HCT116 (cell line): ENCODE data around the gene FRMD4A. TPM values are rescaled to one million over a fixed set of nuclear protein-coding genes. Genes with fewer than 3 reads are reported as not detected.

ENCODE experiments used
- ATAC-seq: fragments of 200-7000 bp; cut with Tn5 transposase; 2 replicates; pipeline ENCODE4 v1.9.1; 2020; ENCODE audit warnings: mild to moderate bottlenecking, moderate library complexity
- BruUV-seq: library from RNA; stranded (reverse); fragments of 400-500 nt; replicated peaks from 2 replicates; lab custom pipeline; 2021; lab: Mats Ljungman, UMichigan
- CTCF ChIA-PET: fragments of 300-600 bp; sonication (Branson Sonifier 250); formaldehyde crosslinking; loops from one replicate; lab custom pipeline; 2021; ENCODE audit warnings: antibody characterized with exemption; lab: Charles Lee
- POLR2A ChIA-PET: fragments of 300-600, 350-600 bp; sonication (Branson Sonifier 250); formaldehyde crosslinking; loops from one replicate; lab custom pipeline; 2021; ENCODE audit warnings: antibody characterized with exemption; lab: Charles Lee
- RAD21 ChIA-PET, 2 experiments: fragments of 300-600 bp; sonication (Branson Sonifier 250); formaldehyde crosslinking; loops; one replicate each; lab custom pipeline; 2023; ENCODE audit warnings: low total read pairs in 2 of 2; ENCODE audit not compliant: uncharacterized antibody in 2 of 2, unreplicated experiment in 2 of 2, low non-redundant PET in 1 of 2; lab: Charles Lee
- DNase-seq: peaks from one replicate; pipeline ENCODE4 v3.0.0-alpha.2; 2010; ENCODE audit warnings: low read depth, low spot score
- H2AFZ ChIP-seq: fragments of 200-600 bp; shearing (Covaris generic), sonication (generic); 2 replicates; pipeline ENCODE4 v1.6.1; 2017; ENCODE audit warnings: low read depth, mixed run types, mixed read lengths, antibody characterized with exemption, low read length; ENCODE audit not compliant: poor library complexity, severe bottlenecking
- H3K27ac ChIP-seq: 2 replicates; pipeline ENCODE4 v1.5.1; 2012; ENCODE audit warnings: low read depth, low read length
- H3K27me3 ChIP-seq: fragments of 200-600 bp; sonication (generic); 2 replicates; pipeline ENCODE4 v1.6.1; 2016; ENCODE audit warnings: mixed run types, low read length, mixed read lengths; ENCODE audit not compliant: insufficient read depth
- H3K36me3 ChIP-seq, 2 experiments: fragments of 200-500 bp in 1 of 2; fragments of 200-600 bp in 1 of 2; sonication (Bioruptor generic) in 1 of 2; sonication (generic) in 1 of 2; 2 replicates each; pipeline versions ENCODE4 v1.5.1 to v1.6.1; 2014 to 2016; ENCODE audit warnings: low read length in 2 of 2, inconsistent platforms in 1 of 2, mixed read lengths in 1 of 2, mixed run types in 1 of 2; ENCODE audit not compliant: insufficient read depth in 2 of 2, control insufficient read depth in 1 of 2
- H3K4me1 ChIP-seq, 2 experiments: fragments of 200-600 bp in 1 of 2; sonication (generic) in 1 of 2; 2 replicates each; pipeline versions ENCODE4 v1.5.1 to v1.6.1; 2012 to 2017; ENCODE audit warnings: low read length in 2 of 2, inconsistent platforms in 1 of 2, mild to moderate bottlenecking in 1 of 2, mixed read lengths in 1 of 2, mixed run types in 1 of 2, moderate library complexity in 1 of 2; ENCODE audit not compliant: insufficient read depth in 2 of 2, control insufficient read depth in 1 of 2
- H3K4me2 ChIP-seq: fragments of 200-600 bp; sonication (generic); 2 replicates; pipeline ENCODE4 v1.6.1; 2017; ENCODE audit warnings: mixed run types, low read length, mixed read lengths
- H3K4me3 ChIP-seq, 2 experiments: fragments of 200-600 bp in 1 of 2; sonication (generic) in 1 of 2; replicated peaks in 1 of 2; 2 replicates each; pipeline ENCODE4 v1.5.1; 2011 to 2016; ENCODE audit warnings: low read length in 2 of 2, control low read depth in 1 of 2, low read depth in 1 of 2, mild to moderate bottlenecking in 1 of 2, mixed read lengths in 1 of 2, mixed run types in 1 of 2
- H3K79me2 ChIP-seq: fragments of 200-600 bp; sonication (generic); 2 replicates; pipeline ENCODE4 v1.6.1; 2017; ENCODE audit warnings: mild to moderate bottlenecking, mixed run types, low read length, moderate library complexity, mixed read lengths; ENCODE audit not compliant: insufficient read depth
- H3K9ac ChIP-seq: fragments of 200-600 bp; sonication (generic); 2 replicates; pipeline ENCODE4 v1.6.1; 2016; ENCODE audit warnings: low read length, mixed read lengths
- H3K9me2 ChIP-seq: fragments of 200-600 bp; sonication (generic), shearing (Covaris generic); 2 replicates; pipeline ENCODE4 v1.6.1; 2017; ENCODE audit warnings: mixed run types, mild to moderate bottlenecking, moderate library complexity; ENCODE audit not compliant: insufficient read depth
- H3K9me3 ChIP-seq, 2 experiments: fragments of 200-500 bp in 1 of 2; fragments of 200-600 bp in 1 of 2; sonication (Bioruptor generic) in 1 of 2; sonication (generic) in 1 of 2; 2 replicates each; pipeline ENCODE4 v1.6.1; 2014 to 2017; ENCODE audit warnings: low read length in 2 of 2, mixed read lengths in 2 of 2, inconsistent platforms in 1 of 2, low read depth in 1 of 2, mild to moderate bottlenecking in 1 of 2, mixed run types in 1 of 2, moderate library complexity in 1 of 2; ENCODE audit not compliant: control insufficient read depth in 1 of 2, insufficient read depth in 1 of 2
- H4K20me1 ChIP-seq: fragments of 200-600 bp; sonication (generic), shearing (Covaris generic); 2 replicates; pipeline ENCODE4 v1.6.1; 2017; ENCODE audit warnings: mixed run types, mild to moderate bottlenecking, moderate library complexity; ENCODE audit not compliant: insufficient read depth
- ATF3 ChIP-seq: IDR thresholded peaks from 2 replicates; pipeline ENCODE4 v1.6.1; 2012
- CEBPB ChIP-seq: IDR thresholded peaks from 2 replicates; pipeline ENCODE4 v1.6.1; 2012; ENCODE audit warnings: low read depth
- CTCF ChIP-seq, 3 experiments: fragments of 200-600 bp in 1 of 3; sonication (generic) in 1 of 3; IDR thresholded peaks in 2 of 3; conservative IDR thresholded peaks in 1 of 3; 2 replicates each; pipeline ENCODE4 v1.5.1; 2012 to 2017; ENCODE audit warnings: low read depth in 2 of 3, low read length in 2 of 3, antibody characterized with exemption in 1 of 3, borderline replicate concordance in 1 of 3, control low read depth in 1 of 3, mild to moderate bottlenecking in 1 of 3, mixed read lengths in 1 of 3, mixed run types in 1 of 3, moderate library complexity in 1 of 3; ENCODE audit not compliant: insufficient read depth in 1 of 3
- ELF1 ChIP-seq: IDR thresholded peaks from 2 replicates; pipeline ENCODE4 v1.6.1; 2012; ENCODE audit warnings: low read depth, borderline replicate concordance
- EZH2 ChIP-seq: fragments of 200-600 bp; sonication (generic); IDR thresholded peaks from 2 replicates; pipeline ENCODE4 v1.6.1; 2017; ENCODE audit warnings: antibody characterized with exemption, mixed run types
- EZH2phosphoT487 ChIP-seq: fragments of 200-600 bp; IDR thresholded peaks from 2 replicates; pipeline ENCODE4 v1.6.1; 2018; ENCODE audit warnings: antibody characterized with exemption, borderline replicate concordance
- MAX ChIP-seq: IDR thresholded peaks from 2 replicates; pipeline ENCODE4 v1.6.1; 2012
- RAD21 ChIP-seq: IDR thresholded peaks from 2 replicates; pipeline ENCODE4 v1.6.1; 2012; ENCODE audit warnings: low read depth, mild to moderate bottlenecking
- ZBTB33 ChIP-seq: IDR thresholded peaks from 2 replicates; pipeline ENCODE4 v1.6.1; 2011; ENCODE audit warnings: mild to moderate bottlenecking, low read length, moderate library complexity; ENCODE audit not compliant: insufficient replicate concordance; ENCODE audit errors: extremely low read depth
- ZFX ChIP-seq: fragments of 450-650 bp; IDR thresholded peaks from 2 replicates; pipeline ENCODE4 v1.6.1; 2017
- intact Hi-C: fragments of 100-400 bp; cut with micrococcal nuclease; formaldehyde crosslinking; loops from 2 replicates; pipeline ENCODE4 v1.10.0; 2022
- total RNA-seq: library from RNA; stranded (reverse); gene quantifications from one replicate; pipeline ENCODE4 v1.2.1, GENCODE V29; 2021; ENCODE audit not compliant: unreplicated experiment

Gene FRMD4A
- total RNA-seq, 1 experiment from 2014 or later: 0.20 TPM

GRCh38 chr10:14129770-14130169 is 201.0 kb downstream of the FRMD4A start:
- Histone ChIP-seq H2AFZ (no peak overlapping the region), H3K4me1 (peaks cover 7 to 8% of the 10 kb centered on the region in 2 experiments), H3K27ac (no peak overlapping the region), H4K20me1 (no peaks in the 10 kb centered on the region), H3K79me2 (no peaks in the 10 kb centered on the region), H3K27me3 (peaks cover 5% of the 10 kb centered on the region; the same call in 1 of the 2 replicates), H3K4me3 (no peak overlapping the region), H3K9ac (no peak overlapping the region), H3K9me3 (no peaks in the 10 kb centered on the region), H3K4me2 (no peak overlapping the region), H3K36me3 (no peaks in the 10 kb centered on the region), H3K9me2 (no peaks in the 10 kb centered on the region)
- no TSS peak for BruUV-seq
- DNase-seq (no peak), ATAC-seq (no peak)
- ChIA-PET POLR2A (no interaction called here), RAD21 (no interaction called here), CTCF (no interaction called here)
- intact Hi-C loops: no loop called here
- TF ChIP-seq ZFX: no peak
- TF ChIP-seq CEBPB: no peak

GRCh38 chr10:14128519-14128918 is 202.2 kb downstream of the FRMD4A start:
- TF ChIP-seq ZBTB33: no peak
- TF ChIP-seq ZFX: no peak
- TF ChIP-seq MAX: no peak
- TF ChIP-seq CTCF (IDR thresholded peaks at IDR 0.05 in 2 of 3, conservative IDR thresholded peaks at IDR 0.05 in 1 of 3; ENCODE audit: borderline replicate concordance in 1 of 3, insufficient read depth in 1 of 3, low read depth in 2 of 3, low read length in 2 of 3): no peak
- no peak for TF ChIP-seq RAD21
- TF ChIP-seq ATF3: no peak
- no peak for TF ChIP-seq EZH2
- no peak for TF ChIP-seq ELF1
- TF ChIP-seq EZH2phosphoT487: no peak
- Histone ChIP-seq H2AFZ (no peak overlapping the region), H3K36me3 (no peaks in the 10 kb centered on the region), H3K4me1 (peaks cover 7 to 8% of the 10 kb centered on the region in 2 experiments), H3K9ac (no peak overlapping the region), H3K27ac (no peak overlapping the region), H3K27me3 (peaks cover 10% of the 10 kb centered on the region; the same call in 1 of the 2 replicates), H3K4me3 (no peak overlapping the region), H3K9me2 (no peaks in the 10 kb centered on the region), H4K20me1 (no peaks in the 10 kb centered on the region), H3K9me3 (no peaks in the 10 kb centered on the region), H3K79me2 (no peaks in the 10 kb centered on the region), H3K4me2 (no peak overlapping the region)
- intact Hi-C loops: no loop called here
- DNase-seq (no peak), ATAC-seq (no peak)
- ChIA-PET POLR2A (no interaction called here), RAD21 (no interaction called here), CTCF (no interaction called here)
- no TSS peak for BruUV-seq
